ENCODE measurements around the gene CDH9. TPM values are rescaled to one million over a fixed set of nuclear protein-coding genes. Genes with fewer than 3 reads are reported as not detected.
"Not testable (repeated sequence)": the region's sequence is repeated elsewhere in the genome, so short reads cannot be mapped to it uniquely, and the experiment has no call there.

Gene CDH9
- polyA plus RNA-seq, 1 experiment: not detected

GRCh38 chr5:26864061-26864460, 174.3 kb downstream of the CDH9 start:
- Histone ChIP-seq H3K27me3 (ENCODE audit: control insufficient read depth, insufficient read depth, low read length) (no peaks in the 10 kb centered on the region), H3K4me3 (ENCODE audit: low read depth, low read length) (no peak overlapping the region), H3K36me3 (ENCODE audit: control insufficient read depth, insufficient read depth, low read length) (no peaks in the 10 kb centered on the region)
- CTCF ChIA-PET: no interaction called here
- no peak for DNase-seq (ENCODE audit: low read depth)
- POLR2A ChIA-PET: no interaction called here
- no peak for TF ChIP-seq CTCF (IDR thresholded peaks at IDR 0.05; ENCODE audit: insufficient read depth, low read depth, low read length)

GRCh38 chr5:26856238-26856637, 182.1 kb downstream of the CDH9 start:
- no peak for DNase-seq (ENCODE audit: low read depth)
- Histone ChIP-seq H3K27me3 (ENCODE audit: control insufficient read depth, insufficient read depth, low read length) (no peaks in the 10 kb centered on the region), H3K36me3 (ENCODE audit: control insufficient read depth, insufficient read depth, low read length) (no peaks in the 10 kb centered on the region), H3K4me3 (ENCODE audit: low read depth, low read length) (no peak overlapping the region)
- POLR2A ChIA-PET: no interaction called here
- CTCF ChIA-PET: no interaction called here
- TF ChIP-seq CTCF (IDR thresholded peaks at IDR 0.05; ENCODE audit: insufficient read depth, low read depth, low read length): no peak

GRCh38 chr5:26852450-26852849, 185.9 kb downstream of the CDH9 start:
- POLR2A ChIA-PET; H3K27me3 ChIP-seq (ENCODE audit: control insufficient read depth, insufficient read depth, low read length); CTCF ChIA-PET; H3K4me3 ChIP-seq (ENCODE audit: low read depth, low read length); H3K36me3 ChIP-seq (ENCODE audit: control insufficient read depth, insufficient read depth, low read length); DNase-seq (ENCODE audit: low read depth): not testable (repeated sequence)

GRCh38 chr5:26847041-26847736, 191.2 kb downstream of the CDH9 start:
- H3K36me3 ChIP-seq (ENCODE audit: control insufficient read depth, insufficient read depth, low read length): no peaks in the 10 kb centered on the region
- H3K27me3 ChIP-seq (ENCODE audit: control insufficient read depth, insufficient read depth, low read length): no peaks in the 10 kb centered on the region
- H3K4me3 ChIP-seq (ENCODE audit: low read depth, low read length): no peak overlapping the region
- no peak for DNase-seq (ENCODE audit: low read depth)
- no peak for TF ChIP-seq CTCF (IDR thresholded peaks at IDR 0.05; ENCODE audit: insufficient read depth, low read depth, low read length)
- ChIA-PET POLR2A (no interaction called here), CTCF (no interaction called here)

DNA sequence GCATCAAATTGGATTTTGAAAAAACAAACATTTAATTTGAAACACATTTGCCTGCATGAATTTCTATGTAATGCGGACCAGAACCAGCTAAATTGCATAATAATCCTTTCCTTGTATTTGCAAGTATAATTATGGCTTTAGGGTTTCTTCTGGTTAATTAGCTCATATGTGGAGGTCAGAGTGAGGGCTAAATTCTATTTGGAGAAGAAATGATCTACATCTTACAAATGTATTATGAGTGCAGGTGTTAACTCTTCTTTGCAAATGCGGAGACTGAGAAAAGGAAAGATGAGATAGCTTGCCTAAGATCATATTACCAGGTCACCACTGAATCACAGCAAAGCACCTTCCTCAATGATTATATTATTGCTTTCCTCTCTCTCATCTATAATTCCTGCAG, 194.7 kb downstream of the CDH9 start:
- Histone ChIP-seq H3K4me3 (ENCODE audit: low read depth, low read length) (no peak overlapping the region), H3K36me3 (ENCODE audit: control insufficient read depth, insufficient read depth, low read length) (no peaks in the 10 kb centered on the region), H3K27me3 (ENCODE audit: control insufficient read depth, insufficient read depth, low read length) (no peaks in the 10 kb centered on the region)
- CTCF ChIA-PET: no interaction called here
- POLR2A ChIA-PET: no interaction called here
- no peak for TF ChIP-seq CTCF (IDR thresholded peaks at IDR 0.05; ENCODE audit: insufficient read depth, low read depth, low read length)
- no peak for DNase-seq (ENCODE audit: low read depth)

DNA sequence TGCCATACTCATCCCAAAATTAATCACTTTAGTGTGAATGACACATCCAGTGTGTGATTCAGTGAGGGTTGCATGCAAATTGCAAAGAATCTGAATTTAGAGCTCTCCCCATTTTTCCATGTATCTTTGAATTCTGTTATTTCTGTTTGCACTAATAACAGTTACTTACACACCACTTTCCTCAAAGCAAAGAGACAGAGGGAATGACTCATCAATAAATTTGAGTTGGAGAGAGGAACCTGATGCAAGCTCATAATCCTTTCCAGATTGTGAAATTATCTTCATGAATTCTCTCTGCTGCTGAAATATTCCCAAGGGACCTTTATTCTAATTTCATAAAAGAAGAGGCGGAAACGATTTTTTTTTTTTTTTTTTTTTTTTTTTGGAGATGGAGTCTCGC, 204.8 kb downstream of the CDH9 start:
- DNase-seq (ENCODE audit: low read depth): no peak
- Histone ChIP-seq H3K4me3 (ENCODE audit: low read depth, low read length) (no peak overlapping the region), H3K36me3 (ENCODE audit: control insufficient read depth, insufficient read depth, low read length) (no peaks in the 10 kb centered on the region), H3K27me3 (ENCODE audit: control insufficient read depth, insufficient read depth, low read length) (no peaks in the 10 kb centered on the region)
- no peak for TF ChIP-seq CTCF (IDR thresholded peaks at IDR 0.05; ENCODE audit: insufficient read depth, low read depth, low read length)
- ChIA-PET POLR2A (no interaction called here), CTCF (no interaction called here)

Measured in BJ (cell line).